NCI-H2227 treated with DMSO at 0.1 percent for 48 hours (cell line): ENCODE results near the gene DYNAP.

Experiments
- DNase-seq: peaks from one replicate; lab custom pipeline; 2025; lab: John Stamatoyannopoulos, UW

DYNAP gene

DNA sequence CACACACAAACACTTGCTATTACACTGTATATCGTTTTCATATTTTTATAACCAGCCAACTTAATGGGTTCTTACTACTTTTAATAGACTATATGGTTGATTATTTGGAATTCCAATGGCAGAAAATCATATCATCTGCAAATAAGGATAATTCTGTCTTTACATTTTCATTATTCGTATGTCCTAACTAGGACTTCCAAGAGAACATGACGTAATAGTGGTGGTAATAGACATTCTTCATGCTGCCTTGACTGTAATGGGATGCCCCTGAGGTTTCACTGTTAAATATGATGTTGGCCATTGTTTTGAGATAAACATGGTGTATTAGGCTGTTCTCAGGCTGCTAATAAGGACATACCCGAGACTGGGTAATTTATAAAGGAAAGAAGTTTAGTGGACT, 45.2 kb downstream of the DYNAP start:
- no peak for DNase-seq

DNA sequence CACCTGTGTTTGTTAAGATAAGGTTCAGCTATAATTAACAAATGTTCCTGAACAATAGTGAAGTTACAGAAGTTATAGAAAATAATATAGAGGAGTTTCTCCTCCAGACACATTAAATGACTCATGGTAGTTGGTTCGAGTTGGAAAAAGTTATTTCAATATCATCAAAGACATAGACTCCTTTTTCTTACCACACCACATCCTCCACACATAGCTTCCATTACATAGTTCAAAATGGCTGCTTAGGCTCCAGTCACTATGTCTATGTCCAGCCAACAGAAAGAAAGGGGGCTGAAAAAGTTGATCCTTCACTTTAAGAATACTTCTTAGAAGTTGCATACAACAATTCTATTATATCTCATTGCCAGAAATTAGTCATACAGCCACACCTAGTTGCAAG, 50.7 kb downstream of the DYNAP start:
- no peak for DNase-seq

DNA sequence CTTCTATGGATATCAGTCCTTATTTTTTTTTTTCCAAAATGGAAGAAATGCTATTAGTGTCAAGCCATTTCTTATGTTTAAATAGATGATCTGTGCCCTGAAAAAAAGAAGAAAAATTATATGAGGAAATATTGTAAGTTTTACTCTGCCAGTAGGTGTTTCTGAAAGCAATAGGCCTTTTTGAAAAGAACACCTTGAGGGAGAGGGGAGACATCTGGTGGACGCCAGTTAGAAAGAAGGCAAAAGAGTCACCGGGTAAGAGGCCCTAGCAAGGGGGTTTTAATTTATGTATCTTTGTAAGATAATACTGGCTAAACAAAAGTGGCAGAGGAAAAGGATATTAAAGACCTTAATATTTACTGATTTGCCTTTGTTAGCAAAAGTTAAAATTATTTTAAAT, 56.1 kb downstream of the DYNAP start:
- DNase-seq: peak; percentile 38
